PC-9 (cell line): ENCODE data around the gene SDCCAG8.

Source experiments
- EZH2 ChIP-seq: fragments of 200-600 bp; sonication (generic); IDR thresholded peaks from 2 replicates; pipeline ENCODE4 v1.8.0; 2017; ENCODE audit warnings: antibody characterized with exemption, low read depth
- TF ChIP-seq, protein P1 (sequence below): fragments of 200-600 bp; sonication (generic); conservative IDR thresholded peaks from 2 replicates; pipeline ENCODE4 v1.6.1; 2017; ENCODE audit warnings: mixed run types, antibody characterized with exemption, mild to moderate bottlenecking, moderate library complexity

DNA sequence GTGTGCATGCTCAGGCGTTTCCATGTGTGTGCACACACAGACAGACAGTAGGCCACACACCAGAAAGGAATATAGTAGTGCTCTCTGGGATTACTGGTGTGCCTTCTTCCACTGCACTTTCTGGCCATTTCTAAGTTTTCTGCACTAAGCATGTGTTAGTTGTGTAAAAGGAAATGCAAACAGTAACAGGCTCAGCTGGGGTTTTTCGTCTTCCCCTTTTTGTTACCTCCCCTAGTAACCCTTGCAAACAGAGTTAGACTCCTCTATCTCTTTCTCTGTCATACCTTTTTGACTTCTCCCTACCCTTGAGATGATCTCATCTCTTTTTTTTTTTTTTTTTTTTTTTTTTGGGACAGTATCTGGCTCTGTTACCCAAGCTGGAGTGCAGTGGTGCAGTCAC lies 196.3 kb downstream of the SDCCAG8 start:
- TF ChIP-seq EZH2, result no peak
- TF ChIP-seq, protein P1, sequence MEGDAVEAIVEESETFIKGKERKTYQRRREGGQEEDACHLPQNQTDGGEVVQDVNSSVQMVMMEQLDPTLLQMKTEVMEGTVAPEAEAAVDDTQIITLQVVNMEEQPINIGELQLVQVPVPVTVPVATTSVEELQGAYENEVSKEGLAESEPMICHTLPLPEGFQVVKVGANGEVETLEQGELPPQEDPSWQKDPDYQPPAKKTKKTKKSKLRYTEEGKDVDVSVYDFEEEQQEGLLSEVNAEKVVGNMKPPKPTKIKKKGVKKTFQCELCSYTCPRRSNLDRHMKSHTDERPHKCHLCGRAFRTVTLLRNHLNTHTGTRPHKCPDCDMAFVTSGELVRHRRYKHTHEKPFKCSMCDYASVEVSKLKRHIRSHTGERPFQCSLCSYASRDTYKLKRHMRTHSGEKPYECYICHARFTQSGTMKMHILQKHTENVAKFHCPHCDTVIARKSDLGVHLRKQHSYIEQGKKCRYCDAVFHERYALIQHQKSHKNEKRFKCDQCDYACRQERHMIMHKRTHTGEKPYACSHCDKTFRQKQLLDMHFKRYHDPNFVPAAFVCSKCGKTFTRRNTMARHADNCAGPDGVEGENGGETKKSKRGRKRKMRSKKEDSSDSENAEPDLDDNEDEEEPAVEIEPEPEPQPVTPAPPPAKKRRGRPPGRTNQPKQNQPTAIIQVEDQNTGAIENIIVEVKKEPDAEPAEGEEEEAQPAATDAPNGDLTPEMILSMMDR, result no peak
